HUES64 (cell line): ENCODE measurements around the gene ITIH5.

Source experiments
- H3K27ac ChIP-seq: 2 replicates; pipeline ENCODE4 v1.7.0; 2013; ENCODE audit warnings: low read depth, low read length, inconsistent platforms
- H3K27me3 ChIP-seq: 2 replicates; pipeline ENCODE4 v1.6.1; 2013; ENCODE audit warnings: mild to moderate bottlenecking, low read length; ENCODE audit not compliant: insufficient read depth
- H3K36me3 ChIP-seq: 2 replicates; pipeline ENCODE4 v1.6.1; 2013; ENCODE audit warnings: mild to moderate bottlenecking, low read length; ENCODE audit not compliant: insufficient read depth
- H3K4me1 ChIP-seq: 2 replicates; pipeline ENCODE4 v1.6.1; 2013; ENCODE audit warnings: mild to moderate bottlenecking, low read length, moderate library complexity; ENCODE audit not compliant: insufficient read depth
- H3K4me3 ChIP-seq: 2 replicates; pipeline ENCODE4 v1.5.1; 2013; ENCODE audit warnings: mild to moderate bottlenecking, low read length, moderate library complexity
- H3K9ac ChIP-seq: 2 replicates; pipeline ENCODE4 v1.6.1; 2013; ENCODE audit warnings: mild to moderate bottlenecking, low read depth, low read length
- H3K9me3 ChIP-seq: 2 replicates; pipeline ENCODE4 v1.6.1; 2013; ENCODE audit warnings: low read depth, low read length; ENCODE audit not compliant: insufficient read depth
- WGBS: fragments of 150-250, 120-280 bp; methylation state at CpG from one replicate; pipeline ENCODE4 v1.1.7; 2013; ENCODE audit warnings: missing lambda C conversion rate; 5-methylcytosine and 5-hydroxymethylcytosine counted together

The ITIH5 gene

GRCh38 chr10:7545792-7546191 lies 121.0 kb downstream of the ITIH5 start:
- Histone ChIP-seq H3K9me3 (no peaks in the 10 kb centered on the region), H3K36me3 (no peaks in the 10 kb centered on the region), H3K27me3 (no peaks in the 10 kb centered on the region), H3K9ac (no peak overlapping the region), H3K27ac (no peak overlapping the region), H3K4me3 (no peak overlapping the region), H3K4me1 (peaks cover 19% of the 10 kb centered on the region)
- 72% methylated on average over 4 of the region's 4 CpGs for WGBS

GRCh38 chr10:7545261-7545660 lies 121.5 kb downstream of the ITIH5 start:
- peaks cover 23% of the 10 kb centered on the region for H3K4me1 ChIP-seq
- H3K36me3 ChIP-seq: no peaks in the 10 kb centered on the region
- no peak overlapping the region for H3K27ac ChIP-seq
- no peak overlapping the region for H3K9ac ChIP-seq
- 96% methylated on average over 4 of the region's 4 CpGs for WGBS
- no peaks in the 10 kb centered on the region for H3K27me3 ChIP-seq
- no peaks in the 10 kb centered on the region for H3K9me3 ChIP-seq
- no peak overlapping the region for H3K4me3 ChIP-seq

GRCh38 chr10:7544203-7544602 lies 122.6 kb downstream of the ITIH5 start:
- no peaks in the 10 kb centered on the region for H3K36me3 ChIP-seq
- WGBS: 85% methylated on average over 6 of the region's 6 CpGs
- H3K4me1 ChIP-seq: peaks cover 23% of the 10 kb centered on the region
- H3K27me3 ChIP-seq: no peaks in the 10 kb centered on the region
- no peak overlapping the region for H3K27ac ChIP-seq
- H3K9me3 ChIP-seq: no peaks in the 10 kb centered on the region
- H3K9ac ChIP-seq: no peak overlapping the region
- H3K4me3 ChIP-seq: no peak overlapping the region

GRCh38 chr10:7542189-7542914 lies 124.4 kb downstream of the ITIH5 start:
- no peaks in the 10 kb centered on the region for H3K9me3 ChIP-seq
- no peak overlapping the region for H3K9ac ChIP-seq
- H3K27me3 ChIP-seq: no peaks in the 10 kb centered on the region
- no peak overlapping the region for H3K4me3 ChIP-seq
- peak overlapping the region; percentile 81; the same call in 1 of the 2 replicates for H3K27ac ChIP-seq
- no peaks in the 10 kb centered on the region for H3K36me3 ChIP-seq
- H3K4me1 ChIP-seq: peaks cover 23% of the 10 kb centered on the region
- WGBS: 78% methylated on average over 5 of the region's 6 CpGs

- H3K9ac ChIP-seq: peak overlapping the region; percentile 48; the same call in 1 of the 2 replicates
- WGBS: 24% methylated on average over 19 of the region's 22 CpGs
- no peaks in the 10 kb centered on the region for H3K36me3 ChIP-seq
- no peaks in the 10 kb centered on the region for H3K27me3 ChIP-seq
- H3K27ac ChIP-seq: peak overlapping the region; percentile 81
- no peaks in the 10 kb centered on the region for H3K9me3 ChIP-seq
- H3K4me1 ChIP-seq: peaks cover 23% of the 10 kb centered on the region
- H3K4me3 ChIP-seq: peak overlapping the region; percentile 18; the same call in 1 of the 2 replicates
These were observed 125.4 kb downstream of the ITIH5 start for GRCh38 chr10:7541137-7542087.

GRCh38 chr10:7538970-7539654 lies 127.7 kb downstream of the ITIH5 start:
- no peaks in the 10 kb centered on the region for H3K27me3 ChIP-seq
- no peak overlapping the region for H3K9ac ChIP-seq
- no peaks in the 10 kb centered on the region for H3K9me3 ChIP-seq
- no peaks in the 10 kb centered on the region for H3K36me3 ChIP-seq
- no peak overlapping the region for H3K4me3 ChIP-seq
- WGBS: 95% methylated on average over 6 of the region's 6 CpGs
- no peak overlapping the region; the same call in 1 of the 2 replicates for H3K27ac ChIP-seq
- peaks cover 23% of the 10 kb centered on the region for H3K4me1 ChIP-seq

- Histone ChIP-seq H3K9me3 (no peaks in the 10 kb centered on the region), H3K4me1 (peaks cover 17% of the 10 kb centered on the region), H3K27me3 (no peaks in the 10 kb centered on the region), H3K27ac (no peak overlapping the region), H3K36me3 (no peaks in the 10 kb centered on the region), H3K4me3 (no peak overlapping the region), H3K9ac (no peak overlapping the region)
- 90% methylated on average over 3 of the region's 3 CpGs for WGBS
These were observed 129.6 kb downstream of the ITIH5 start for GRCh38 chr10:7537126-7537525.

GRCh38 chr10:7534480-7534852 lies 132.3 kb downstream of the ITIH5 start:
- Histone ChIP-seq H3K4me3 (no peak overlapping the region), H3K36me3 (no peaks in the 10 kb centered on the region), H3K9ac (no peak overlapping the region), H3K9me3 (no peaks in the 10 kb centered on the region), H3K27me3 (no peaks in the 10 kb centered on the region), H3K27ac (no peak overlapping the region), H3K4me1 (no peaks in the 10 kb centered on the region)
- WGBS: 84% methylated on average over 5 of the region's 5 CpGs

- no peaks in the 10 kb centered on the region for H3K9me3 ChIP-seq
- no peak overlapping the region for H3K9ac ChIP-seq
- 84% methylated on average over 7 of the region's 7 CpGs for WGBS
- no peaks in the 10 kb centered on the region for H3K4me1 ChIP-seq
- H3K36me3 ChIP-seq: no peaks in the 10 kb centered on the region
- H3K27me3 ChIP-seq: no peaks in the 10 kb centered on the region
- no peak overlapping the region for H3K27ac ChIP-seq
- H3K4me3 ChIP-seq: no peak overlapping the region
These were observed 132.9 kb downstream of the ITIH5 start for GRCh38 chr10:7533657-7534479.

GRCh38 chr10:7532723-7533498 lies 133.9 kb downstream of the ITIH5 start:
- Histone ChIP-seq H3K27me3 (no peaks in the 10 kb centered on the region), H3K27ac (no peak overlapping the region), H3K36me3 (no peaks in the 10 kb centered on the region), H3K9me3 (no peaks in the 10 kb centered on the region), H3K9ac (no peak overlapping the region), H3K4me3 (no peak overlapping the region), H3K4me1 (no peaks in the 10 kb centered on the region)
- 87% methylated on average over 23 of the region's 23 CpGs for WGBS
